ENCODE results near the gene HJURP.
"Not testable (repeated sequence)": the region's sequence is repeated elsewhere in the genome, so short reads cannot be mapped to it uniquely, and the experiment has no call there.

The HJURP gene

DNA sequence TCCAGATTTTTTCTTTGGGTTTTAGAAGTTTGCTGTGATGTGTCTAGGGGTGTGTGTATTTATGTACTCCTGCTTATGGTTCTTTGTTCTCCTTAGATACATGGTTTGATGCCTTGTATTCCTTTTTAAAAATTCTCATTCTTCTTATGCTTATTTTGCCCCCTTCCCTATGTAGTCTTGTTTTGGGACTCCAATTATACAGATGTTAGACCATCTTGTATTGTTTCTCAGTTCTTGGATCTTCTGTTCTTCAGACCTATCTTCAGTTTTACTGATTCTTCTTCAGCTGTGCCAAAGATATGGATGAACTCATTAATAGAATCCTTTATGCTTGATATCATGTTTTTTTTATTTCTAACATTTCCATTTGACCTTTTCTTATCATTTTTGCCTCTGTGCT lies 28.0 kb upstream of the HJURP start:
- no peak for TF ChIP-seq SNAI2 (CRISPR knock-in tag; IDR thresholded peaks at IDR 0.05)
- TF ChIP-seq ARNTL (CRISPR knock-in tag; IDR thresholded peaks at IDR 0.05; ENCODE audit: borderline replicate concordance, low read depth), result no peak
- TF ChIP-seq TOX (CRISPR knock-in tag; IDR thresholded peaks at IDR 0.05; ENCODE audit: borderline replicate concordance), result no peak
- TF ChIP-seq ZFP3 (CRISPR knock-in tag; IDR thresholded peaks at IDR 0.05), result no peak
- TF ChIP-seq ZC3H10 (CRISPR knock-in tag; IDR thresholded peaks at IDR 0.05), result no peak
- no peak for TF ChIP-seq RARB (CRISPR knock-in tag; IDR thresholded peaks at IDR 0.05)
- no peak for TF ChIP-seq TCF4 (CRISPR knock-in tag; IDR thresholded peaks at IDR 0.05; ENCODE audit: borderline replicate concordance)
- TF ChIP-seq ESRRG (CRISPR knock-in tag; IDR thresholded peaks at IDR 0.05), result no peak
- TF ChIP-seq GLIS3 (CRISPR knock-in tag; IDR thresholded peaks at IDR 0.05), result no peak
- TF ChIP-seq, protein P1, sequence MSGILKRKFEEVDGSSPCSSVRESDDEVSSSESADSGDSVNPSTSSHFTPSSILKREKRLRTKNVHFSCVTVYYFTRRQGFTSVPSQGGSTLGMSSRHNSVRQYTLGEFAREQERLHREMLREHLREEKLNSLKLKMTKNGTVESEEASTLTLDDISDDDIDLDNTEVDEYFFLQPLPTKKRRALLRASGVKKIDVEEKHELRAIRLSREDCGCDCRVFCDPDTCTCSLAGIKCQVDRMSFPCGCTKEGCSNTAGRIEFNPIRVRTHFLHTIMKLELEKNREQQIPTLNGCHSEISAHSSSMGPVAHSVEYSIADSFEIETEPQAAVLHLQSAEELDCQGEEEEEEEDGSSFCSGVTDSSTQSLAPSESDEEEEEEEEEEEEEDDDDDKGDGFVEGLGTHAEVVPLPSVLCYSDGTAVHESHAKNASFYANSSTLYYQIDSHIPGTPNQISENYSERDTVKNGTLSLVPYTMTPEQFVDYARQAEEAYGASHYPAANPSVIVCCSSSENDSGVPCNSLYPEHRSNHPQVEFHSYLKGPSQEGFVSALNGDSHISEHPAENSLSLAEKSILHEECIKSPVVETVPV (CRISPR knock-in tag; IDR thresholded peaks at IDR 0.05), result no peak
- TF ChIP-seq PPARA (CRISPR knock-in tag; IDR thresholded peaks at IDR 0.05; ENCODE audit: borderline replicate concordance), result no peak
- TF ChIP-seq BACH2 (CRISPR knock-in tag; IDR thresholded peaks at IDR 0.05; ENCODE audit: borderline replicate concordance), result no peak
- TF ChIP-seq ZNF70 (CRISPR knock-in tag; IDR thresholded peaks at IDR 0.05), result no peak
- no peak for TF ChIP-seq PATZ1 (CRISPR knock-in tag; IDR thresholded peaks at IDR 0.05; ENCODE audit: borderline replicate concordance)
- no peak for TF ChIP-seq ZNF8 (CRISPR knock-in tag; IDR thresholded peaks at IDR 0.05)
- no peak for TF ChIP-seq ISL1 (CRISPR knock-in tag; IDR thresholded peaks at IDR 0.05)
- TF ChIP-seq POU6F1 (CRISPR knock-in tag; IDR thresholded peaks at IDR 0.05; ENCODE audit: borderline replicate concordance, low read depth), result no peak
- TF ChIP-seq ZFP30 (CRISPR knock-in tag; IDR thresholded peaks at IDR 0.05), result no peak
- no peak for TF ChIP-seq OSR1 (CRISPR knock-in tag; IDR thresholded peaks at IDR 0.05)
- ATAC-seq, result no peak

DNA sequence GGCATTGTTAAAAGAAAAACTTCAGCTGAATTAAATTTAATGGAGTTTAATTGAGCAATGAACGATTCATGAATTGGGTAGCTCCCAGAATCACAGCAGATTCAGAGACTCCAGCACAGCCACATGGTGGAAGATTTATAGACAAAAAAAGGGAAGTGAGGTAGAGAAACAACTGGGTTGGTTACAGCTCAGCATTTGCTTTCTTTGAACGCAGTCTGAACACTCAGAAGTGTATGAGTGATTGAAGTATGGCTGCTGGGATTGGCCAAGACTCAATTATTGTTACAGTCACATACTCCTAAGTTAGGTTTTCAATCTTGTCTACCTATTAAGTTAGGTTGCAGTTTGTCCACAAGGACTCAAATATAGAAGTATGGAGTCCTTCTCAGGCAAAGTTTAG lies 17.8 kb upstream of the HJURP start:
- ATAC-seq, result not testable (repeated sequence)

- ATAC-seq, result no peak
- TF ChIP-seq BACH2 (CRISPR knock-in tag; IDR thresholded peaks at IDR 0.05; ENCODE audit: borderline replicate concordance), result no peak
- TF ChIP-seq PATZ1 (CRISPR knock-in tag; IDR thresholded peaks at IDR 0.05; ENCODE audit: borderline replicate concordance), result no peak
- TF ChIP-seq ISL1 (CRISPR knock-in tag; IDR thresholded peaks at IDR 0.05), result no peak
- TF ChIP-seq ZNF70 (CRISPR knock-in tag; IDR thresholded peaks at IDR 0.05), result no peak
- no peak for TF ChIP-seq ZFP30 (CRISPR knock-in tag; IDR thresholded peaks at IDR 0.05)
These were observed 17.1 kb upstream of the HJURP start for GRCh38 chr2:233871432-233871831.

DNA sequence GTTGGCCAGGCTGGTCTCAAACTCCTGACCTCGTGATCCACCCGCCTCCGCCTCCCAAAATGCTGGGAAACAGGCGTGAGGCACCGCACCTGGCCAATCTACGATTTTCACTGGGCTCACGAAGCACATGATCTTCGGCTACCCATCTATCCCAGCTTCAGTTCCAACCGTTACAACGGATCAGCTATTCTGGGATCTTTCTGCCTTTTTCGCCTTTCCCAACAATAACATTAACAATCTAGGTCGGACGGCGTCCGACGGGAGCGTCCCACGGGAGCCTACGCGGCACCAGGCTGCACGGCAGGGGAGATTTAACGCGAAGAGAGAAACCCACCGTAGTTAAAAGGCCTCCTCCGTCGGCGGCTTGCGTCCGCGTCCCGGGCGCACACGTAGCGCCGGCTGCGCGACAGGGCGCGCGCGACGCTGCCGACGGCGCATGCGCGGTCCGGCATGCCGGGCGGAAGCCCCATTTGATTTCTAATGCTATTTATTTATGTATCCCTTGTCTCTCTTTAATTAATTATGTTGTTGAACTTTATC lies 13.7 kb upstream of the HJURP start, which contains the start of gene MSL3B:
Gene MSL3B, minus strand, starts transcription at position 394 of the 540 bp plus-strand sequence.
- no peak for ATAC-seq
- no peak for TF ChIP-seq PPARA (CRISPR knock-in tag; IDR thresholded peaks at IDR 0.05; ENCODE audit: borderline replicate concordance)
- TF ChIP-seq, protein P1 (CRISPR knock-in tag; IDR thresholded peaks at IDR 0.05), result no peak
- TF ChIP-seq ZNF70 (CRISPR knock-in tag; IDR thresholded peaks at IDR 0.05), result no peak
- no peak for TF ChIP-seq SNAI2 (CRISPR knock-in tag; IDR thresholded peaks at IDR 0.05)
- no peak for TF ChIP-seq ZFP30 (CRISPR knock-in tag; IDR thresholded peaks at IDR 0.05)
- TF ChIP-seq RARB (CRISPR knock-in tag; IDR thresholded peaks at IDR 0.05), result no peak
- TF ChIP-seq PATZ1 (CRISPR knock-in tag; IDR thresholded peaks at IDR 0.05; ENCODE audit: borderline replicate concordance), result no peak
- no peak for TF ChIP-seq POU6F1 (CRISPR knock-in tag; IDR thresholded peaks at IDR 0.05; ENCODE audit: borderline replicate concordance, low read depth)
- TF ChIP-seq TSHZ2 (CRISPR knock-in tag; IDR thresholded peaks at IDR 0.05), result no peak
- no peak for TF ChIP-seq ZFP3 (CRISPR knock-in tag; IDR thresholded peaks at IDR 0.05)

Data from SK-N-SH treated with all-trans-retinoic acid at 6 μM for 48 hours (cell line).